ENCODE data around the gene SIRPB1.
A peak's percentile ranks its signal among the peaks of the same experiment; 100 is the strongest.
"Not testable (repeated sequence)": the region's sequence is repeated elsewhere in the genome, so short reads cannot be mapped to it uniquely, and the experiment has no call there.

Gene SIRPB1
- total RNA-seq: 0.10 to 0.61 (median 0.40) reads per million in 4 experiments

GRCh38 chr20:1619861-1620444, at the start of gene SIRPB1:
Gene SIRPB1 (minus strand): TSS chr20:1620009. CDS start chr20:1619944, 65 bp downstream.
- DNase-seq: no peak

GRCh38 chr20:1669304-1669703, 49.5 kb upstream of the SIRPB1 start:
- DNase-seq: no peak

- DNase-seq: no peak
Observed at GRCh38 chr20:1667502-1668085, 47.8 kb upstream of the SIRPB1 start.

DNA sequence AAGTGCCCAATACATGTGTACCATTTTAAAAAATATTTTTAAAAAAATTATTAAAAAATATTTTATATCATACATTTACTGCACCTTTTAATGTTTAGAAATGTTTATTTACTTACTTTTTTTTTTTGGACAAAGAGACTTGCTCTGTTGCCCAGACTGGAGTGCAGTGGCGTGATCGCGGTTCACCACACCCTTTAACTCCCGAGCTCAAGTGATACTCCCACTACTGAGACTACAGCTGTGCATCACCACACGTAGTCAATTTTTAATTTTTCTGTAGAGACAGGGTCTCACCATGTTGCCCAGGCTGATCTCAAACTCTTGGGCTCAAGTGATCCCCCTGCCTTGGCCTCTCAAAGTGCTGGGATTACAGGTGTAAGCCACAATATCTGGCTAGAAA, 47.0 kb upstream of the SIRPB1 start:
- no peak for DNase-seq

GRCh38 chr20:1665345-1665744, 45.5 kb upstream of the SIRPB1 start:
- no peak for DNase-seq

DNA sequence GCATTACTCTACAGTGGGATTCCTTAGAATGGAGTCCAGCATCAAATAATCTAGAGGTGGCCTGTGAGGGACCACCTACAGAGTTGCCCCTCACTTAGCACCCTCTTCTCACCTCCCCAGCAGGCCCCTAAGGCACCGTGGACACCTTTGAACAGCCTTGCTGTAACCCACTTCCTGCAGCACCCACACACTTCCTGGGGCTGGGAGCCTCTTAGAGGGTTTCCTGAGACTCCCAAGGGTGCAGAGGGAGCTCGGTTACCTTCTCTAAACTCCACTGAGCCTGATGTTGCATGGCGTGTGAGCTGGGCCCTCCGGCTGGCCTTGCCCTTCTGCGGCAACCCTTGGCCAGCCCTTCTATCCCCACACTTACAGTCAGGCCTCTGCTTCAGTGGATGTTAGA, 45.1 kb upstream of the SIRPB1 start:
- peak; percentile 34 for DNase-seq

DNA sequence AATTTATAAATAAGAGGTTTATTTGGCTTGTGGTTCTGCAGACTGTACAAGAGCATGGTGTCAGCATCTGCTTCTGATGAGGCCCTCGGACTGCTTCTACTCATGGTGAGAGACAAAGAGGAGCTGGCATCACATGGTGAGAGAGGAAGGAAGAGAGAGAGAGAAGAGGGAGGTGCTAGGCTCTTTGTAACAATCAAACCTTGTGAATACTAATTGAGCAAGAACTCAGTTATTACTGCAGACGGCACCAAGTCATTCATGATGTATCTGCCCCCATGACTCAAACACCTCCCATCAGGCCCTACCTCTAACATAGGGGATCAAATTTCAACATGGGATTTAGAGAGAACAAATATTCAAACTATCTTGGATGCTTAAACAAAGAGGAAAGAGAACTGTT, 44.1 kb upstream of the SIRPB1 start:
- no peak for DNase-seq

DNA sequence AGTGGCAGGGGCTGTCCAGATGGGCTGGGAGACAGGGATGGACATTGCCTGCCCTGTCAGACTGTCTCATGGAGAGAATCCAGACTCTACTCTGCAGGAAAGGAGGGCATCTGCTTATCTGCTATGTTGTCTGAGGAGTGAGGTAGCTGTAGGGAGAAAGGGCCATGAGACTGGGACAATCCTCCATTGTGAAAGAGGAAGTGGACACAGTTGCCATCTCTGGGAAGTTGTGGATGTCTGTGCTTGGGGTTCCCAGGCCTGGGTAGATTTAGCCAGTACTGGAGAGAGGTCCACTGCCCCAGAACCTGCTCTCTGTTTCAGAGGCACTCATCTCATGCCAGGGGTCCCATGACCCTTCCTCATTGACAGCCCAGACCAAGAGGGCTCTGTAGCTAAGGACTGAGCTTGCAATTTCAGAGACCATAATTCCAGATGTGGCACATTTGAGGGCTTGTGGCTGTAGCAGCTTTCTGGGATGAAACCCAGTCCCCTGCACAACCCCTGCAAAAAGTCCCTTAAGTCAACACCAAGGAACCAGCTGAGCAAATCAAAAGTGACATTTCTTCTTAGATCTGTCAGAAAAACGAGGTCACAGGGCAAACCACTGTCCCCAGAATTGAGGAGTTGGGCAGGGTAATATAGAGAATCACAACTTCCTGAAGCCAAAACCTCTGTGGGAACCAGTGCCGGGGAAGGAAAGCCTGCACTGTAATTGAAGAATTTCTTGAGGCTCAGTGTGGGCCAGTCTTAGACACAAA, 41.9 kb upstream of the SIRPB1 start:
- no peak for DNase-seq

GRCh38 chr20:1660246-1660645, 40.4 kb upstream of the SIRPB1 start:
- no peak for DNase-seq

DNA sequence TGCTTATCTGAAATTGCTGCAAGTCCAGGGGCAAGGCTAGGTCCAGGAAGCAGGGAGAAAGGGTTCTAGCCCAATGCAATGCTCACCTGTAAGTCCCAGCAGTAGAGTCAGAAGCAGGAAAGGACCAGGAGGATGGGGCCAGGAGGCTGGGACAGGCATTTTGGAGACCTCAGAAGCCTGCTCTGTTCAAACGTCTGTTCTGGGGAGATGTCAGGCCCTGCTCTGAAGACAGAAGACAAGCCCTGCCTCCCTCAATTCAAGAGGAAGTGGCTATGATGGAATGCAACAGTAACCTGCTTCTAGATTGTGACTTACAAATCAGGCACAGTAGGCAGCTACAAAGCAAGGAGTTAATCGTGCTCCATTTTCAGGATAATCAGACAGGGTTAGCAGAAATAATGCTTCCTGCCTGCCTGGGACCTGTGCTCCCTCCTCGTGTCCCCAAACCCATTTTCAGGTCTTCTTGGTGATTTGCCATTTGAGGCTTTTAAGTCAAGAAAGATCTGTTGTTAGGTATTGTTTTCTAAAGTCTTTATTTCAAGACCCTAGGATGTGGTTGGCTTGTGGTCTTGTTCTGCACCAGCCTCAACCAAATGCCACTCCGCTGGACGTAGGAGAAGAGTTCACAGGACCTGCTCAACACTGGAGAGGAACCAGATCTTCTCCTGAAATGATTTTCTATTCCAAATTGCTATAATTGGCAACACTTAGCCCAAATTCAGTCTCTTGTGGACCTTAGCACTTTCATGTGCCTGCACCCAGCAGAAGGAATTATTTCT, 37.9 kb upstream of the SIRPB1 start, which contains the start of gene SIRPG:
Gene SIRPG, minus strand, starts transcription at position 224 of the 779 bp plus-strand sequence. Its CDS starts 65 bp downstream, at position 159.
- DNase-seq: no peak

DNA sequence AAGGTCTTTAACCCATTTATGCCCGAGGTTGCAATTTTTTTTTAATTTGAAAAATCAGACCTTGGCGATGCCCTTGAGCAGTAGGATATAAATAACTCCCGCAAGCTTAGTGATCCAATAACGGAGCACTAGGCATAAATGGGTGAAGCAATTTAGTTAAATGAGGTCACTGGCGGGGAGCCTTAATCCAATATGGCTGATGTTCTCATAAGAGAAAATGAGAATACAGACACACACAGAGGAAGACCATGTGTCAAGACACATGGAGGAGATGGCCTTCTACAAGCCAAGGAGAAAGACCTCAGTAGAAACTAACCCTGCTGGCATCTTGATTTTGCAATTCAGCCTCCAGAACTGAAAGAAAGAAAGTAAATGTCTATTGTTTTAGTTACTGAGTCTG, 37.0 kb upstream of the SIRPB1 start:
- no peak for DNase-seq

GRCh38 chr20:1654996-1655395, 35.2 kb upstream of the SIRPB1 start:
- DNase-seq: no peak

GRCh38 chr20:1652960-1653359, 33.2 kb upstream of the SIRPB1 start:
- no peak for DNase-seq

- no peak for DNase-seq
Observed at GRCh38 chr20:1652104-1652503, 32.3 kb upstream of the SIRPB1 start.

DNA sequence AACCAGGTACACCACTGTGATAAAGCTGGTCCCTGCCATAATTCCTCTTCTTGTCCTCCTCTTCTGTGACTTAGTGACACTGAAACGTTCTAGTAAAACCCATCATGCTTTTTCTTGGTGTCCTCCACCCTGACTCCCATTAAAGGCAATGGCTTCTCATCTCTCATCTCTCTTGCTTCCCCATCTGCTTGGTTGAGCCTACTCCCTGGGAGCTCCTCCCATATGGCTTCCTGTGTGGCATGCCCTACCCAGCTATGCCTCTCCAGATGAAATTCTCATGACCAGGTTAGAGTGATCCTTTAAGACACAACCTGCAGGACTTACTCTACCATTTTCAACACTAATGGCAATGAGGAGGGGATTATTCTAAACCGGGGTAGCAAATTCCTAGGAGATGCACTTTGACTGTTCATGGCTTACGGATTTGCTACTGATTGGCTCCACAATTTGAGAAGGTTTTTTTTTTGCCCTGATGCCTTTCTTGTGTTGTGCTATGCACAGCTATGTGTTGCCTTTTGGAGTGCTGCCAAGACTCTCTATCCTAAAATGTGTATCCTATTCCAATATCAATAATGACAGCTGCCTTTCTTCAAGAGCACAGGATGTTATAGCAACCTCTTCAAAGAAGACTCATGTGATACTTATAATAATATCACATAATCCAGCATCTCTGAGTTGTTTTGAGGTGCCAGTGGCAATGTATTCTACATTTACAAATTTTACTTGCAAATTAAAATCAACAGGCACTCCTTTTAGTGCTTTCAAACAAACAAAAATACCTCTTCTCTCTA, 31.7 kb upstream of the SIRPB1 start:
- no peak for DNase-seq

- DNase-seq: no peak
Observed at GRCh38 chr20:1648101-1648500, 28.3 kb upstream of the SIRPB1 start.

DNA sequence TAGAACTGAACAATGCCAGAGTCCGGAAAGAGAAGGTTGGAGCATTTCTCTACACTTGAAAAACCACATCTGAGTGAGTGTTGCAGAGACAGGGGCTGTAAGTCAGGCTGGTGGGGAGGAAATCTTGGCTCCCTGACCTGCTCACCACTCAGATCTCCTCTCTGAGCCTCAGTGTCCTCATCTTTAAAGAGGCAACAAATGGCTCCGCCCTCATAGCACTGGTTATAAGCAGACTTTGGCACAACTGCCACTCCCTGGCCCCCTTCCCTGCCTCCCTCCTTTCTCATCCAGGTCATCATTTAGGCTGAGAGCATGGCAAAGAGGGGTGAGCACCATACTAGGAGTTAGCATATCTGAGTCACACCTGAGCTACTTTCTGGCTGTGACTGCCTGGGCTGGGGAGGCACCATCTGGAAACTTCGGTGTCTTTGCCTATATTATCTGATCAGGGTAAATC, 27.2 kb upstream of the SIRPB1 start:
- no peak for DNase-seq

GRCh38 chr20:1644101-1644962, 24.5 kb upstream of the SIRPB1 start:
- no peak for DNase-seq

GRCh38 chr20:1638643-1639042, 18.8 kb upstream of the SIRPB1 start:
- DNase-seq: not testable (repeated sequence)

GRCh38 chr20:1637755-1638154, 17.9 kb upstream of the SIRPB1 start:
- no peak for DNase-seq

- no peak for DNase-seq
Observed at GRCh38 chr20:1637226-1637625, 17.4 kb upstream of the SIRPB1 start.

All from effector CD8-positive, alpha-beta T cell (primary cell).